Smooth muscle cell (in vitro differentiated cells): ENCODE results near the gene PDE6D. TPM values are rescaled to one million over a fixed set of nuclear protein-coding genes. Genes with fewer than 3 reads are reported as not detected.

ENCODE experiments used
- DNase-seq: peaks from one replicate; lab custom pipeline; 2025; ENCODE audit not compliant: unreplicated experiment; lab: John Stamatoyannopoulos, UW
- H2AFZ ChIP-seq: fragments of 200-600 bp; sonication (generic); 2 replicates; pipeline ENCODE4 v1.6.0; 2016; ENCODE audit warnings: antibody characterized with exemption, low read depth, mild to moderate bottlenecking
- H3F3A ChIP-seq: fragments of 200-600 bp; sonication (generic); 2 replicates; pipeline ENCODE4 v1.6.0; 2017; ENCODE audit warnings: antibody characterized with exemption, low read depth
- H3K27ac ChIP-seq: fragments of 200-600 bp; sonication (generic); 2 replicates; pipeline ENCODE4 v1.5.1; 2016; ENCODE audit warnings: low read depth, mild to moderate bottlenecking
- H3K27me3 ChIP-seq: fragments of 200-600 bp; sonication (generic); 2 replicates; pipeline ENCODE4 v1.6.1; 2016; ENCODE audit warnings: low read depth, mild to moderate bottlenecking
- H3K36me3 ChIP-seq: fragments of 200-600 bp; sonication (generic); 2 replicates; pipeline ENCODE4 v1.5.1; 2016; ENCODE audit warnings: low read depth
- H3K4me1 ChIP-seq: fragments of 200-600 bp; sonication (generic); 2 replicates; pipeline ENCODE4 v1.5.1; 2016; ENCODE audit warnings: low read depth
- H3K4me2 ChIP-seq: fragments of 200-600 bp; sonication (generic); 2 replicates; pipeline ENCODE4 v1.6.0; 2016; ENCODE audit warnings: mild to moderate bottlenecking
- H3K4me3 ChIP-seq: fragments of 200-600 bp; sonication (generic); 2 replicates; pipeline ENCODE4 v1.5.1; 2016; ENCODE audit warnings: mild to moderate bottlenecking
- H3K79me2 ChIP-seq: fragments of 200-600 bp; sonication (generic); 2 replicates; pipeline ENCODE4 v1.6.0; 2016; ENCODE audit warnings: low read depth, mild to moderate bottlenecking
- H3K9ac ChIP-seq: fragments of 200-600 bp; sonication (generic); 2 replicates; pipeline ENCODE4 v1.6.0; 2016; ENCODE audit warnings: low read depth
- H3K9me3 ChIP-seq: fragments of 200-600 bp; sonication (generic); replicated peaks from 2 replicates; pipeline ENCODE4 v1.5.1; 2016; ENCODE audit warnings: low read depth
- H4K20me1 ChIP-seq: fragments of 200-600 bp; sonication (generic); 2 replicates; pipeline ENCODE4 v1.6.0; 2016; ENCODE audit warnings: low read depth
- WGBS: methylation state at CpG from one replicate; pipeline ENCODE4 v1.1.7; 2016; ENCODE audit warnings: low lambda C conversion rate; 5-methylcytosine and 5-hydroxymethylcytosine counted together
- polyA plus RNA-seq: library from polyadenylated mRNA; unstranded; fragments of >200 nt; fragmentation: Nextera tagmentation; extraction: Ambion mirVana; gene quantifications from 2 replicates; pipeline ENCODE4 v1.2.1, GENCODE V29; 2016
- total RNA-seq: library from RNA; depleted of rRNA; stranded (reverse); fragments of >200 nt; gene quantifications from 2 replicates; pipeline ENCODE4 v1.2.3, GENCODE V29; 2014
- TF ChIP-seq, protein P1 (sequence below): fragments of 200-600 bp; sonication (generic); IDR thresholded peaks from 2 replicates; pipeline ENCODE4 v1.5.1; 2017; ENCODE audit warnings: borderline replicate concordance, mild to moderate bottlenecking, antibody characterized with exemption; ENCODE audit not compliant: insufficient read depth, poor library complexity, severe bottlenecking

PDE6D gene
- total and polyA plus RNA-seq, 2 experiments from 2014 or later = 32.7 to 54.9 TPM

GRCh38 chr2:231685349-231686191, 95.5 kb downstream of the PDE6D start:
- H3K27me3 ChIP-seq = no peaks in the 10 kb centered on the region

GRCh38 chr2:231684314-231685223, 96.5 kb downstream of the PDE6D start:
- Histone ChIP-seq H3K4me2 (no peak overlapping the region), H3F3A (peaks cover 10% of the 10 kb centered on the region), H3K36me3 (no peaks in the 10 kb centered on the region), H3K27ac (no peak overlapping the region), H3K4me1 (peaks cover 15% of the 10 kb centered on the region), H3K27me3 (no peaks in the 10 kb centered on the region), H3K9me3 (no peaks in the 10 kb centered on the region), H3K79me2 (no peaks in the 10 kb centered on the region), H4K20me1 (no peaks in the 10 kb centered on the region), H3K4me3 (no peak overlapping the region), H2AFZ (no peak overlapping the region), H3K9ac (no peak overlapping the region)
- no peak for DNase-seq
- TF ChIP-seq, protein P1, sequence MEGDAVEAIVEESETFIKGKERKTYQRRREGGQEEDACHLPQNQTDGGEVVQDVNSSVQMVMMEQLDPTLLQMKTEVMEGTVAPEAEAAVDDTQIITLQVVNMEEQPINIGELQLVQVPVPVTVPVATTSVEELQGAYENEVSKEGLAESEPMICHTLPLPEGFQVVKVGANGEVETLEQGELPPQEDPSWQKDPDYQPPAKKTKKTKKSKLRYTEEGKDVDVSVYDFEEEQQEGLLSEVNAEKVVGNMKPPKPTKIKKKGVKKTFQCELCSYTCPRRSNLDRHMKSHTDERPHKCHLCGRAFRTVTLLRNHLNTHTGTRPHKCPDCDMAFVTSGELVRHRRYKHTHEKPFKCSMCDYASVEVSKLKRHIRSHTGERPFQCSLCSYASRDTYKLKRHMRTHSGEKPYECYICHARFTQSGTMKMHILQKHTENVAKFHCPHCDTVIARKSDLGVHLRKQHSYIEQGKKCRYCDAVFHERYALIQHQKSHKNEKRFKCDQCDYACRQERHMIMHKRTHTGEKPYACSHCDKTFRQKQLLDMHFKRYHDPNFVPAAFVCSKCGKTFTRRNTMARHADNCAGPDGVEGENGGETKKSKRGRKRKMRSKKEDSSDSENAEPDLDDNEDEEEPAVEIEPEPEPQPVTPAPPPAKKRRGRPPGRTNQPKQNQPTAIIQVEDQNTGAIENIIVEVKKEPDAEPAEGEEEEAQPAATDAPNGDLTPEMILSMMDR = no peak
- 92% methylated on average over 19 of the region's 22 CpGs for WGBS

More at GRCh38 chr2:231685349-231686191, 95.5 kb downstream of the PDE6D start:
- DNase-seq = no peak
- Histone ChIP-seq H3K79me2 (no peaks in the 10 kb centered on the region), H3K36me3 (no peaks in the 10 kb centered on the region), H3F3A (peaks cover 10% of the 10 kb centered on the region), H3K4me1 (peaks cover 15% of the 10 kb centered on the region), H2AFZ (no peak overlapping the region), H4K20me1 (no peaks in the 10 kb centered on the region), H3K9me3 (no peaks in the 10 kb centered on the region), H3K4me3 (no peak overlapping the region), H3K4me2 (no peak overlapping the region), H3K9ac (no peak overlapping the region), H3K27ac (no peak overlapping the region)
- WGBS = 80% methylated on average over 20 of the region's 20 CpGs
- TF ChIP-seq, protein P1 = no peak

DNA sequence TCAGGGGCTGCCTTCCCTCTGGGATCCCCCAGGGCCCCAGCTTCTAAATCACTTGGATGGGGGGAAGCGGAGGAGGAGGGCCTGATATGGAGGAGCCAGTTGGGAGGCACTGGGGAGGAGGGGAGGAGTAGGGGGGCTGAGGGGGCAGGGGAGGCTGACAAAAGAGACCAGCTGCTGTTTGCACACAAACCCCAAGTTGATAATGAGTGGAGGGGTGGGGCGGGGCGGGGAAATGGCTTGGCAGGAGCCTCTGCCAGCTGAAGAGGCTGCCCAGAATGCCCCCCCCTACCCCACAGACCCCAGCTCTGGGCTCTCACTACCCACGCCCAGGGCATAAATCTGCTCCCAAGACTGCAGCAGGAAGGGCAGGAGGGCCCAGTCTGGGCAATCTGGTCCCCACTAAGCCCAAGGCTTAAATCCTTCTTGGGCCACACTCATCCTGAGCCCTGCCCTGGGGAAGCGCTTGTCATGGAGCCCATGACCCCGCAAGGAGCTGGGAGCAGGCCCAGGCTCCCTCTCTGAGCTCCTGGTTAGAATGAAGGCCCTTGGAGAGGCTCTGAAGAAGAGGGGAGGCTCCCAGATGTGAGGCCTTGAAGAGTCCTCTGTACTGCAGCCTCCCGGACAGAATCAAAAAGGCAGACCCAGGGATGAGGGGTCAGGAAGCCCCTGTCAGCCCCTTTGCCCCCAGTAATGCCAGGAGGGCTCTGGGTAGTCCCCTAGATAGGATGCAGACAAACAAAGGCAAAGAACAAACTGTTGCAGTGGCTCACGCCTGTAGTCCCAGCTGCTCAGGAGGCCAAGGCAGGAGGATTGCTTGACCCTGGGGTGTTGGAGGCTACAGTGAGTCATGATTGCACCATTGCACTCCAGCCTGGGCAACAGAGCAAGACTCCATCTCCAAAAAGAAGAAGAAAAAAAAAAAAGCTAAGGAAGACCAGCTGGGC, 97.5 kb downstream of the PDE6D start:
- Histone ChIP-seq H3K79me2 (no peaks in the 10 kb centered on the region), H3K9ac (no peak overlapping the region)
- DNase-seq = no peak

More for the DNA sequence above, 97.5 kb downstream of the PDE6D start:
- Histone ChIP-seq H3K27me3 (no peaks in the 10 kb centered on the region), H4K20me1 (no peaks in the 10 kb centered on the region), H3K4me1 (peaks cover 15% of the 10 kb centered on the region), H3K36me3 (no peaks in the 10 kb centered on the region), H2AFZ (no peak overlapping the region), H3K4me3 (no peak overlapping the region), H3K4me2 (no peak overlapping the region), H3F3A (peaks cover 10% of the 10 kb centered on the region), H3K9me3 (no peaks in the 10 kb centered on the region), H3K27ac (no peak overlapping the region)
- TF ChIP-seq, protein P1 = no peak
- WGBS = 94% methylated on average over 6 of the region's 8 CpGs
